GM18507 (cell line): ENCODE data around the gene CKAP4.

Experiments used
- DNase-seq: peaks from one replicate; pipeline ENCODE4 v3.0.0; 2011; ENCODE audit warnings: low read depth; ENCODE audit not compliant: insufficient read length; ENCODE audit errors: extremely low spot score
- FAIRE-seq: peaks from 2 replicates; lab custom pipeline; 2011; peaks lifted over from hg19 to GRCh38; lab: Jason Lieb, UNC

CKAP4 gene

DNA sequence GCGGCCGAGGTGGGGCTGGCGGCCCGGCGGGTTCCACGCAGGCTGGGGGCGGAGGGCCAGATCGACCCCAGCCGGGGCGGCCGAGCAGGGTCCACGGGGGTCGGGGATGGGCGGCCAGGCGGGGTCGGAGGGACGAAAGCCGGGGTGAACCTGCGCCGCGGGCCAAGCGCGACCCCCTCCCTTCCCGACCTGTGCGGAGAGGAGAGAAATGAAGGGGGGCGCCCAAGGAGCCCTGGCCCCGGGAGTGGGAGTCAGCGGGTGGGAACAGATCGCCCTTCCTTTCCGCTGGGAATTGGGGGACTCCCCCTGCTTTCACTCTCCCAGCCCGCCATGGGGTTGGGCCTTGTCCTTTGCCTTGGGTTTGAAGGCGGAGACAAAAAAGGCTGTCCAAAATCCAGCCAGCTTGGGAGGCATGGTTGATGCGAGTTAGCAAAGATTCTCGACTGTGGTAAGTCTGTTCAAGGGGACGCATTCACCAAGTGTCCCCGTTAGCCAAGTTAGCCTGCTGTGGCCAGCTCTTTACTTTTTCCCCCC is 559 bp upstream of the CKAP4 start:
- peak; percentile 53 for FAIRE-seq
- DNase-seq = no peak

DNA sequence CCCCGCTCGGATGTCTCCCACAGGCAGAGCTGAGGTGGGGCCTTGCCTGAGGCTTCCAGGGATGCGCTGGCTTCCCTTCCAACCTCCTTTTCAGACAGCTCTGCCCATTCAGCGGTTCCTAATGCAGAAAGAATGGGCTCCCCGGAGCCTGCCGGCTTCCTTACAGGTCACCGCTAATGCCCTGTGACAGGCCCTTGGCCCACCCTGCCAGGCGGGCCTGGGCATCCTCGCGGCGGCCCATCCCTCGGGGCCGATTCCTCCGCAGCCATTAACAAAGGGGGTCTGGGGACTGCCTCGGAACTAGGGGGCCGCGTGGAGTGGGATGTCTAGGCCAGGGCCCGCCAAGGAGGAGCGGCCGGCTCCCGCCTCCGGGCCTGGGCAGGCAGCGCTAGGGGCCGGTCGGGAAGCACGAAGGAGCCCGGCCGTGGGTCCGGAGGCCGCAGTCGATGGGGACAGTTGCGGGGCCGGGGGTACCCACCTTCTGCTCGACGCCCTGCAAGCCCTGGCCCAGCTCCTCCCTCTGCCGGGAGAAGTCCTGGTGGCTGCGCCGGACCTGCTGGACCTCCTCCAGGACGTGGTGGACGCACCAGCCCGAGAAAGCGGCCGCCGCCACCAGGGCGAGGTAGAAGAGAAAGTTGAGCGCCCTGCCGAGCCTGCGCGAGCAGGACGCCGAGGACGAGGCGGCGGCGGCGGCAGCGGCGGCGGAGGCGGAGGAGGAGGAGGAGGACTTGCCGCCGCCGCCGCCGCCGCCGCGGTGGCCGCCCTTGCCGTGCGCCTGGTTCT is 738 bp downstream of the CKAP4 start:
- FAIRE-seq (no peak), DNase-seq (no peak)

- FAIRE-seq = no peak
These were observed 2.1 kb downstream of the CKAP4 start for GRCh38 chr12:106245767-106246166.

DNA sequence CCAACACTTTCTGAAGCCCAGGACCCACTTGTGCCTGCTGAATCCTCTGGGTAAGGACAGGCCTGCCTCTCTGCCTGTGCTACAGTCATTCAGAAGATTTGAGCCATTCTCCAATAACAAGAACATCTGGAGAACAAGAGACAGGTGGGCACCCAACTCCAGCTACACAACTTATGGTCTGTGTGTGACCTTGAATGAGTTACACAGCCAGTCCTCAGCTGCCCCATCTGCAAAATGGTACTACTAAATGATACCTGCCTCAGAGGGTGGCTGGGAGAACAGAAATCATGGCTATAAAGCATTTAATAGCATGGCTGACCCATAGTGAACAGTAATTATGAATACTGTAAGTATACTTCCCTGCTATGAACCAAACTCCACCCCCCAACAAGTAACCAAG is 4.2 kb downstream of the CKAP4 start:
- DNase-seq (no peak), FAIRE-seq (no peak)

More at GRCh38 chr12:106245767-106246166, 2.1 kb downstream of the CKAP4 start:
- no peak for DNase-seq

- FAIRE-seq = no peak
- DNase-seq = no peak
These were observed 7.0 kb downstream of the CKAP4 start for GRCh38 chr12:106240821-106241220.

GRCh38 chr12:106239951-106240335 is 7.9 kb downstream of the CKAP4 start:
- no peak for FAIRE-seq
- DNase-seq = no peak

- no peak for FAIRE-seq
- no peak for DNase-seq
These were observed 8.4 kb downstream of the CKAP4 start for GRCh38 chr12:106239241-106239950.

DNA sequence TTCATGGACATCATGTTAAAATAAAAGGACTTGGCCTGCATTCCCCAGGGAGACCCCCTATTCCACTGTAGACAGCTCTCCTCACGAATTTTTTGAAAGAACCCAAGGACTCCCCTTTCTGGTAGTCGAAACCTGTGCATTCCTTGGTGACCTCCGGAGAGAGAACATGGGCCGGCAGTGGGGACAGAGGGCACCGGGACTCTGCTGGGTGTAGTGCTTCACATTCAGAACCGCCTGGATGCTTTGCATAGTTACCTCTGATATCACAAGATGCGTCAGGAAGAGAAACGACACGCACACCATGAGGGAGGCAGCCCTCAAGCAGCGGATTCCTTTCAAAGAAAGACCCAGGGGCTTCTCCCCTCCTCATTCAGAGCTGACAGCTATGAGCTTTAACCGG is 9.7 kb downstream of the CKAP4 start:
- DNase-seq = no peak
- FAIRE-seq = no peak

DNA sequence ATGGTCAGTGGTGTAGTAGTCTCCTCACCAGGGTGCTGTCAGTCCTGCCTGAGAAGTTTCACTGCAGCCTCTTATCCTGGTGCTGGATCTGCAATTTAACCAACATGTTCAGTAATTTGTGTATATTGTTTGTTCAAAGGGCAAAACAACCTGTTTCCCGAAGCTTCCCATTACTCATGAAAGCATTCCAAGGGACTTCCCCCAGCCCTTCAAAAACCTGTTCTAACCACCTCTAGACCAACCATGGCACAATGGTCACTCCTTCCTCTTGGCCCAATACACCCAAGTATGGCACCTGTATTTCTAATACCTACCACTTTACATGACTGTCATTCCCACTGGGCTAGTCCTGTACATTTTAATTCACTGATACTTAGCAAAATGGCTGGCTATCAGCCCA is 12.1 kb downstream of the CKAP4 start:
- FAIRE-seq = no peak
- DNase-seq = no peak

DNA sequence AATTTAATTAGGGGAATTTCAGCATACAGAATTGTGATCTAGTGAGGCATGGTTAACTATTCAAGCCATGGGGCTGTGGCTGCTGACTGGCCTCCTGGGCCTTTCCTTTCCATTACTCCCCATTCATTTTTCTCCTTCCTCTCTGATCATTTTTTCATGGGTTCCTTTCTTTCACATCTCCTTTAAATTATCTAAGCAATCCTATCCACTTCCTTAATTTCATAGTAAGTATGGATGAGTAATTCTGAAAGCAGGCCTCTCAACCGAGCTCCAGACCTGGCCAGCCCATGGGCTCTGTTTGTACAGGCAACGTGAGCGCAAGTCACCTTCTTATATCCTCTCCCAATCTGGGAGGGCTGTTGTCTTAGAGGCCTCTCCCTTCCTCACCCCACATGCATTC is 13.4 kb downstream of the CKAP4 start:
- DNase-seq = no peak

DNA sequence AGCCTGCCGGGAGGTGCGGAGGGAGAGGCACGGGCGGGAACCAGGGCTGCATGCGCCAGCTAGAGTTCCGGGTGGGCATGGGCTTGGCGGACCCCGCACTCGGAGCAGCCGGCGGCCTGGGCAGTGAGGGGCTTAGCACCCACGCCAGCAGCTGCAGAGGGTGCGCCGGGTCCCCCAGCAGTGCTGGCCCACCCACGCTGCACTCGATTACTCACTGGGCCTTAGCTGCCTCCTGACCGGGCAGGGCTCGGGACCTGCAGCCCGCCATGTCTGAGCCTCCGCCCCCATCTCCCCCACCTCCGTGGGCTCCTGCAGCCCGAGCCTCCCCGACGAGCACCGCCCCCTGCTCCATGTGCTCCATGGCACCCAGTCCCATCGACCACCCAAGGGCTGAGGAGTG is 14.8 kb downstream of the CKAP4 start:
- no peak for FAIRE-seq
- DNase-seq = no peak

More for the DNA sequence above, 13.4 kb downstream of the CKAP4 start:
- no peak for FAIRE-seq

- no peak for FAIRE-seq
These were observed 18.7 kb downstream of the CKAP4 start for GRCh38 chr12:106229036-106229591.

GRCh38 chr12:106228320-106228710 is 19.5 kb downstream of the CKAP4 start:
- FAIRE-seq (no peak), DNase-seq (no peak)

More at GRCh38 chr12:106229036-106229591, 18.7 kb downstream of the CKAP4 start:
- no peak for DNase-seq

- FAIRE-seq = no peak
- DNase-seq = no peak
These were observed 20.0 kb downstream of the CKAP4 start for GRCh38 chr12:106227641-106228319.

- no peak for DNase-seq
- FAIRE-seq = peak; percentile 76
These were observed 20.8 kb downstream of the CKAP4 start for GRCh38 chr12:106226884-106227640.

DNA sequence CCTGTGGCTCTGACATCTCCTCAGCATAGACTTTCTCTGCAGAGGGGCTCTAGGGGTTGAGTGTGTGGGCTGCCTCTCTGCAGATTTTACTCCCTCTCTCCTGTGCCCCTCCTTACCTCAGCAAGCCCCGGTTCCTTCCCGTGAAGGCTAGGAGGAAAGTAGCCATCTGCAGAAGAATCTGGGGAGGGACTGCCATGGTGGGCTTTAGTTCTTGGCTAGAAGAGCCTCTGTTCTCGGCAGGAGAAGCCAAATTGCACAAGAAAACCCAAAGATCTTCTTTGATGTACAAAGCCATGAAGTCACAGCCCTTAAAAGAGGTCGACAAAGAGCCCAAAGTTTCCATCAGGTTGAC is 23.5 kb downstream of the CKAP4 start:
- FAIRE-seq (no peak), DNase-seq (no peak)

DNA sequence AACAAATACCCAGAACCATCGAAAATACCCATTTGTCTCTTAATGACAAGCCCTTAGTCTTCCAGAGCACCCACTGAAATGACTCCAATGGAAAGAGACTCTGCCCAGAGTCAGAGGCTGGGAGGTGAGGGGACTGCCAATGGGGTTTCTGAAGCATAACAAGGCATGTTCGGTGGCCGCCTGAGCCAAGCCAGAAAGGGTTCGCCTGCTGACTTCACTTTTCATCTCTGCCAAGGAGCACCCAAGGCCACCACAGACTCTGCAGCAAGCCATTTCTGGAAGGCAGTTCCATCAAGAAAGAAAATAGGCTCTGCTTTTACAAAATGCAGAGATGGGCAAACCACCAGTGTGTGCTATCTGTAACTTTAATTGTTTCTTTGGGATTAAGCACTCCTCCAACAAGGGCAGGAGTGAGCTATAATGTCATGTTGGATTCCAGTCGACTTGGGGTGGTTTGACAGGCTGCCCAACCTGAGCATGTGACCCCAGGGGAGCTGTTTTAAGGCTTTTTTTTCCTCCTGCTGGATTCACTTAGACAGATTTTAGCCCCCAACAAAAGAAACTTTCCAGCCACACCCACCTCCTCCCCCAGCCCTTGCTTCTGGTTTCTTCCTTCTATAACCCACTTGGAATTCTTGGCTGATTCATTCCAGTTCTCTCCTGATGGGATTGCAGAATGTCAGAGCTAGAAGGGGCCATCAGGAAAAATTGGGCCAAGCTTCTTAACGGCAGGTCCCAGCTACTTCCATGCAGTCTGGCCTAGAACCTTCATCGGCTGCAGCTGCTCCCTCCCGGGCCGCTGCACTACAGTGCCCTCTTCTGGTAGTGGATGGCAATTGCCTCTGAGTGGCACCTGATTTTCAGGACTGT is 24.1 kb downstream of the CKAP4 start:
- no peak for DNase-seq
- FAIRE-seq = peak; percentile 64

- no peak for FAIRE-seq
- no peak for DNase-seq
These were observed 27.3 kb downstream of the CKAP4 start for GRCh38 chr12:106220536-106220935.
